HCT116 (cell line): ENCODE results near the gene COL18A1. TPM values are rescaled to one million over a fixed set of nuclear protein-coding genes. Genes with fewer than 3 reads are reported as not detected.

Source experiments
- ATAC-seq: fragments of 200-7000 bp; cut with Tn5 transposase; 2 replicates; pipeline ENCODE4 v1.9.1; 2020; ENCODE audit warnings: mild to moderate bottlenecking, moderate library complexity
- BruUV-seq: library from RNA; stranded (reverse); fragments of 400-500 nt; replicated peaks from 2 replicates; lab custom pipeline; 2021; lab: Mats Ljungman, UMichigan
- CTCF ChIA-PET: fragments of 300-600 bp; sonication (Branson Sonifier 250); formaldehyde crosslinking; loops from one replicate; lab custom pipeline; 2021; ENCODE audit warnings: antibody characterized with exemption; lab: Charles Lee
- POLR2A ChIA-PET: fragments of 300-600, 350-600 bp; sonication (Branson Sonifier 250); formaldehyde crosslinking; loops from one replicate; lab custom pipeline; 2021; ENCODE audit warnings: antibody characterized with exemption; lab: Charles Lee
- RAD21 ChIA-PET, 2 experiments: fragments of 300-600 bp; sonication (Branson Sonifier 250); formaldehyde crosslinking; loops; one replicate each; lab custom pipeline; 2023; ENCODE audit warnings: low total read pairs in 2 of 2; ENCODE audit not compliant: uncharacterized antibody in 2 of 2, unreplicated experiment in 2 of 2, low non-redundant PET in 1 of 2; lab: Charles Lee
- DNase-seq: peaks from one replicate; pipeline ENCODE4 v3.0.0-alpha.2; 2010; ENCODE audit warnings: low read depth, low spot score
- H2AFZ ChIP-seq: fragments of 200-600 bp; shearing (Covaris generic), sonication (generic); 2 replicates; pipeline ENCODE4 v1.6.1; 2017; ENCODE audit warnings: low read depth, mixed run types, mixed read lengths, antibody characterized with exemption, low read length; ENCODE audit not compliant: poor library complexity, severe bottlenecking
- H3K27ac ChIP-seq: 2 replicates; pipeline ENCODE4 v1.5.1; 2012; ENCODE audit warnings: low read depth, low read length
- H3K27me3 ChIP-seq: fragments of 200-600 bp; sonication (generic); 2 replicates; pipeline ENCODE4 v1.6.1; 2016; ENCODE audit warnings: mixed run types, low read length, mixed read lengths; ENCODE audit not compliant: insufficient read depth
- H3K36me3 ChIP-seq, 2 experiments: fragments of 200-500 bp in 1 of 2; fragments of 200-600 bp in 1 of 2; sonication (Bioruptor generic) in 1 of 2; sonication (generic) in 1 of 2; 2 replicates each; pipeline versions ENCODE4 v1.5.1 to v1.6.1; 2014 to 2016; ENCODE audit warnings: low read length in 2 of 2, inconsistent platforms in 1 of 2, mixed read lengths in 1 of 2, mixed run types in 1 of 2; ENCODE audit not compliant: insufficient read depth in 2 of 2, control insufficient read depth in 1 of 2
- H3K4me1 ChIP-seq, 2 experiments: fragments of 200-600 bp in 1 of 2; sonication (generic) in 1 of 2; 2 replicates each; pipeline versions ENCODE4 v1.5.1 to v1.6.1; 2012 to 2017; ENCODE audit warnings: low read length in 2 of 2, inconsistent platforms in 1 of 2, mild to moderate bottlenecking in 1 of 2, mixed read lengths in 1 of 2, mixed run types in 1 of 2, moderate library complexity in 1 of 2; ENCODE audit not compliant: insufficient read depth in 2 of 2, control insufficient read depth in 1 of 2
- H3K4me2 ChIP-seq: fragments of 200-600 bp; sonication (generic); 2 replicates; pipeline ENCODE4 v1.6.1; 2017; ENCODE audit warnings: mixed run types, low read length, mixed read lengths
- H3K4me3 ChIP-seq, 2 experiments: fragments of 200-600 bp in 1 of 2; sonication (generic) in 1 of 2; replicated peaks in 1 of 2; 2 replicates each; pipeline ENCODE4 v1.5.1; 2011 to 2016; ENCODE audit warnings: low read length in 2 of 2, control low read depth in 1 of 2, low read depth in 1 of 2, mild to moderate bottlenecking in 1 of 2, mixed read lengths in 1 of 2, mixed run types in 1 of 2
- H3K79me2 ChIP-seq: fragments of 200-600 bp; sonication (generic); 2 replicates; pipeline ENCODE4 v1.6.1; 2017; ENCODE audit warnings: mild to moderate bottlenecking, mixed run types, low read length, moderate library complexity, mixed read lengths; ENCODE audit not compliant: insufficient read depth
- H3K9ac ChIP-seq: fragments of 200-600 bp; sonication (generic); 2 replicates; pipeline ENCODE4 v1.6.1; 2016; ENCODE audit warnings: low read length, mixed read lengths
- H3K9me2 ChIP-seq: fragments of 200-600 bp; sonication (generic), shearing (Covaris generic); 2 replicates; pipeline ENCODE4 v1.6.1; 2017; ENCODE audit warnings: mixed run types, mild to moderate bottlenecking, moderate library complexity; ENCODE audit not compliant: insufficient read depth
- H3K9me3 ChIP-seq, 2 experiments: fragments of 200-500 bp in 1 of 2; fragments of 200-600 bp in 1 of 2; sonication (Bioruptor generic) in 1 of 2; sonication (generic) in 1 of 2; 2 replicates each; pipeline ENCODE4 v1.6.1; 2014 to 2017; ENCODE audit warnings: low read length in 2 of 2, mixed read lengths in 2 of 2, inconsistent platforms in 1 of 2, low read depth in 1 of 2, mild to moderate bottlenecking in 1 of 2, mixed run types in 1 of 2, moderate library complexity in 1 of 2; ENCODE audit not compliant: control insufficient read depth in 1 of 2, insufficient read depth in 1 of 2
- H4K20me1 ChIP-seq: fragments of 200-600 bp; sonication (generic), shearing (Covaris generic); 2 replicates; pipeline ENCODE4 v1.6.1; 2017; ENCODE audit warnings: mixed run types, mild to moderate bottlenecking, moderate library complexity; ENCODE audit not compliant: insufficient read depth
- CBX3 ChIP-seq: IDR thresholded peaks from 2 replicates; pipeline ENCODE4 v1.6.1; 2012; ENCODE audit warnings: low read depth
- CEBPB ChIP-seq: IDR thresholded peaks from 2 replicates; pipeline ENCODE4 v1.6.1; 2012; ENCODE audit warnings: low read depth
- ELF1 ChIP-seq: IDR thresholded peaks from 2 replicates; pipeline ENCODE4 v1.6.1; 2012; ENCODE audit warnings: low read depth, borderline replicate concordance
- FOSL1 ChIP-seq: IDR thresholded peaks from 2 replicates; pipeline ENCODE4 v1.6.1; 2012; ENCODE audit warnings: low read depth
- RAD21 ChIP-seq: IDR thresholded peaks from 2 replicates; pipeline ENCODE4 v1.6.1; 2012; ENCODE audit warnings: low read depth, mild to moderate bottlenecking
- SIN3A ChIP-seq: IDR thresholded peaks from 2 replicates; pipeline ENCODE4 v1.6.1; 2012; ENCODE audit warnings: low read depth
- SRF ChIP-seq: IDR thresholded peaks from 2 replicates; pipeline ENCODE4 v1.6.1; 2012; ENCODE audit warnings: low read depth
- YY1 ChIP-seq: IDR thresholded peaks from 2 replicates; pipeline ENCODE4 v1.6.1; 2011; ENCODE audit warnings: low read length, low read depth, moderate library complexity, mild to moderate bottlenecking; ENCODE audit not compliant: insufficient replicate concordance; ENCODE audit errors: extremely low read depth
- ZNF274 ChIP-seq: fragments of 200-500 bp; sonication (Bioruptor generic); IDR thresholded peaks from 2 replicates; pipeline ENCODE4 v1.6.1; 2014; ENCODE audit warnings: mild to moderate bottlenecking, low read depth, low read length, inconsistent platforms
- intact Hi-C: fragments of 100-400 bp; cut with micrococcal nuclease; formaldehyde crosslinking; loops from 2 replicates; pipeline ENCODE4 v1.10.0; 2022
- total RNA-seq: library from RNA; stranded (reverse); gene quantifications from one replicate; pipeline ENCODE4 v1.2.1, GENCODE V29; 2021; ENCODE audit not compliant: unreplicated experiment
- TF ChIP-seq, protein P1 (sequence below): IDR thresholded peaks from 2 replicates; pipeline ENCODE4 v1.6.1; 2012

COL18A1 gene
- total RNA-seq, 1 experiment from 2014 or later = 59.5 TPM

DNA sequence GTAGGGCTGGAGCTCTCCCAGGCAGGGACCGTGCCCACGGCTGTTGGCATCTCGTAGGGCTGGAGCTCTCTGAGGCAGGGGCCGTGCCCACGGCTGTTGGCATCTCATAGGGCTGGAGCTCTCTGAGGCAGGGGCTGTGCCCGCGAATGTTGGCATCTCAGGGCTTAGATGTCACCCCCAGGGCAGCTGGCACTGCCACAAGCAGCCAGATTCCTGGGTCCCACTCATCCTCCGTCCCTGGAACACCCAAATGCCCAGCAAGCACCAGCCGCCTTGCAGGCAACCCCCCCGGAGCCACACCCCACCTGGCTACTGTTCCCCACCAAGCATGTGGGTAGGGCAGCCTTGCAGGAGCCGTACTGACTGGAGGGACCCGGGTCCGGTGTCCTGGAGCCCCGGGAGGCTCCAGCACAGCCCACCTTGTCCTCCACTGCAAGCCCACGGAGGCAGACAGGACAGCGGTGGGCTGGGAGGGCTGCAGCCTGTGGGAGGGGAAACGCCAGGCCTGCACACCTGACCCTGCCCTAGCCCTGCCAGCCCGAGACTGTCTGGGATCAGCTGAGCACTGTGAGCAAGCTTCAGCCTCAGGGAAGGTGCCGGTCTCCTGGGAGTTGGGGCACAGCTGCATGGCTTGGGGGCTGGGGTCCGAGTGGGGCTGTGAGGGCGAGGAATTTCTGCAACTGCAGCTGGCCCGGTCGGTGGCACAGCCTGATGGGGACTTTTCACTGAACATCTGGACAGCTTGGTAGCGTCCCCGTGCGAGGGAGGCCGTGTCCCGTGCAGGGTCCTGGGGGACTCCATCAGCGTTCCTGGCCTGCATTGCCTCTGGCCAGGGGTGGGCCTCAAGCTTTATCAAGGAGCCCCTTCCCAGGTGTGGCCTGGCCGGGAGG, 53.6 kb downstream of the COL18A1 start:
- H3K27ac ChIP-seq = no peak overlapping the region
- no peak overlapping the region for H3K4me2 ChIP-seq
- no TSS peak for BruUV-seq
- RAD21 ChIA-PET = no interaction called here
- no peak overlapping the region for H3K9ac ChIP-seq
- H3K4me3 ChIP-seq = no peak overlapping the region
- CTCF ChIA-PET = interaction anchor here (0.6 kb wide), 2 partner anchors 12 to 169 kb away, joined by 3 to 5 read pairs; no protein-coding TSS in a partner anchor
- peaks cover under 1% of the 10 kb centered on the region; the same call in 1 of the 2 replicates for H3K79me2 ChIP-seq
- DNase-seq (no peak), ATAC-seq (no peak)
- no peaks in the 10 kb centered on the region for H3K9me2 ChIP-seq
- H3K9me3 ChIP-seq = no peaks in the 10 kb centered on the region
- H3K27me3 ChIP-seq = no peaks in the 10 kb centered on the region
- POLR2A ChIA-PET = interaction anchor here (0.6 kb wide), 1 partner anchor 218 kb away, joined by 3 read pairs; no protein-coding TSS in a partner anchor
- intact Hi-C loops = no loop called here
- H3K36me3 ChIP-seq = no peaks in the 10 kb centered on the region
- no peak overlapping the region for H2AFZ ChIP-seq
- H3K4me1 ChIP-seq = peaks cover 3 to 13% of the 10 kb centered on the region in 2 experiments; a peak in 2 of 4 replicates
- TF ChIP-seq ZNF274 (no peak), CEBPB (no peak), CBX3 (no peak), SIN3A (no peak)
- no peaks in the 10 kb centered on the region for H4K20me1 ChIP-seq

DNA sequence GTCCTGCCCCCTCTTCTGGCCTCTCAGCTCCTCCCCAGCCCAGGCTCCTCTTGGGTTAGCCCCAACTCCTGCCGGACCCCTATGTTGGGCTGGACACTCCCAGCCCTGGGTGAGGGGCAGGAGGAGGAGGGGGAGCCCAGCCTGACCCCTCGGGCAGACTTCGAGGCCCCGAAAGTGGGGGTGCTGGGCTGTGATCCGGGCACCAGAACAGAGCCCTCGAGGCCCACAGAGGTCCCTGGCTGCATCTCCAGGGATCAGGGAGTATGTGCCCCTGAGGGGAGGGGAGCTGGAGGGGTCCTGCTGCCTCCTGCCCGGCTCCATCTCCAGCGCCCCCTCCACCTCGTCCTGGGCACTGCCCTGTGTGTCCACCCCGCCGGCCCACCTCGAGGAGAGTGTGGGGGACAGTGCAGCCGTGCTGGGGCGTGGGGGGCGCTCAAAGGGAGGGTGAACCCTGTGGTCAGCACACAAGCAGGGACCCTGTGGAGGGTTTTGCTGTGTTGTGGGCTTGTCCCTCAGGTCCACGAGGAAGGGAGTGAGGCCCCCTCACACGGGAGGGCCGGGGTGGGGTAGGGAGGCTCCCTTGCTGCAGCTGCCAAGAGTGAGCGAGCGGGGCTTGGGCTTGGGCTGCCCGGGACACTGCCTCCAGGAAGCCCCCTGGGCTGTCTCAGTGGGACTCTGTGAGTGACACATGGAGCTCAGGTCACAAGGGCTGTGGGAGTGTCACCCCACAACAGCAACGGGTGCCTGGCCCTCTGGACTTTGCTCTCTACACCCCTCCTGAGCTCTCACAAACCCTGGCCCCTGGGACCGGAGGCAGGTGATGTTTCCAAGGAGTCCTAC, 54.4 kb downstream of the COL18A1 start:
- ChIA-PET POLR2A (interaction anchor here (0.6 kb wide), 1 partner anchor 219 kb away, joined by 3 read pairs; no protein-coding TSS in a partner anchor), RAD21 (no interaction called here), CTCF (no interaction called here)
- intact Hi-C loops = no loop called here
- Histone ChIP-seq H4K20me1 (no peaks in the 10 kb centered on the region), H3K27me3 (no peaks in the 10 kb centered on the region), H2AFZ (no peak overlapping the region), H3K79me2 (no peaks in the 10 kb centered on the region; the same call in 1 of the 2 replicates), H3K9ac (no peak overlapping the region), H3K36me3 (no peaks in the 10 kb centered on the region), H3K27ac (no peak overlapping the region), H3K9me3 (no peaks in the 10 kb centered on the region), H3K4me1 (peaks cover 3 to 13% of the 10 kb centered on the region in 2 experiments; a peak in 2 of 4 replicates), H3K9me2 (no peaks in the 10 kb centered on the region), H3K4me2 (no peak overlapping the region), H3K4me3 (no peak overlapping the region)
- ATAC-seq (no peak), DNase-seq (no peak)
- BruUV-seq = no TSS peak
- TF ChIP-seq ELF1 = no peak
- no peak for TF ChIP-seq YY1
- TF ChIP-seq SRF = no peak
- TF ChIP-seq, protein P1, sequence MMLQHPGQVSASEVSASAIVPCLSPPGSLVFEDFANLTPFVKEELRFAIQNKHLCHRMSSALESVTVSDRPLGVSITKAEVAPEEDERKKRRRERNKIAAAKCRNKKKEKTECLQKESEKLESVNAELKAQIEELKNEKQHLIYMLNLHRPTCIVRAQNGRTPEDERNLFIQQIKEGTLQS = no peak
- no peak for TF ChIP-seq CBX3
- no peak for TF ChIP-seq FOSL1
- TF ChIP-seq CEBPB = no peak
- TF ChIP-seq RAD21 = no peak
